Measurements from ENCODE around the gene MMRN1. TPM values are rescaled to one million over a fixed set of nuclear protein-coding genes. Genes with fewer than 3 reads are reported as not detected.
"Not testable (repeated sequence)": the region's sequence is repeated elsewhere in the genome, so short reads cannot be mapped to it uniquely, and the experiment has no call there.

MMRN1 gene
- total RNA-seq, 1 donor from 2014 or later, result 1.6 TPM

DNA sequence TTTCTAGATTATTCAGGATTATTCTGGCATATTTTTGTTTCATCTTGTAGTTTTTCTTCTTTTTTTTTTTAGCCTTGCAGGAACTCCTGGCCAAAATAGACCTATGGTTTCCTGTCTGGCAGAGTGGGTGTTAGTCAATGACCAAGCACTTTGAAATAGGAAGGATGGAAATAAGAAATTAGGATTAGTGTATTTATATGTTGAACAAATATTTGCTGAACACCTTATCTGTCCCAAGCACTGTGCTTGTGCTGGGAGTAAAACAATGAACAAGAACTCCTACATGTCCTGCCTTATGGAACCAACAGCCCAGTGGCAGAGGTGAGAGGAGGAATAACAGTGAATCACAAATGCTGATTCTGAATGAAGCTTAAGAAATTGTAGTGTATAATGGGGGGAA lies 4.5 kb downstream of the MMRN1 start:
- no peaks in the 10 kb centered on the region for H3K36me3 Mint-ChIP-seq (ENCODE audit: insufficient read depth)
- peaks cover 3% of the 10 kb centered on the region for H3K4me1 Mint-ChIP-seq (ENCODE audit: low read depth)
- no peak overlapping the region for H3K27ac Mint-ChIP-seq
- no peak overlapping the region for H3K4me3 Mint-ChIP-seq (ENCODE audit: low read depth)
- H3K27me3 Mint-ChIP-seq, result no peaks in the 10 kb centered on the region
- no peak for DNase-seq (ENCODE audit: low spot score, unreplicated experiment)
- no peaks in the 10 kb centered on the region for H3K9me3 Mint-ChIP-seq (ENCODE audit: low read depth)
- TF ChIP-seq, protein P1, sequence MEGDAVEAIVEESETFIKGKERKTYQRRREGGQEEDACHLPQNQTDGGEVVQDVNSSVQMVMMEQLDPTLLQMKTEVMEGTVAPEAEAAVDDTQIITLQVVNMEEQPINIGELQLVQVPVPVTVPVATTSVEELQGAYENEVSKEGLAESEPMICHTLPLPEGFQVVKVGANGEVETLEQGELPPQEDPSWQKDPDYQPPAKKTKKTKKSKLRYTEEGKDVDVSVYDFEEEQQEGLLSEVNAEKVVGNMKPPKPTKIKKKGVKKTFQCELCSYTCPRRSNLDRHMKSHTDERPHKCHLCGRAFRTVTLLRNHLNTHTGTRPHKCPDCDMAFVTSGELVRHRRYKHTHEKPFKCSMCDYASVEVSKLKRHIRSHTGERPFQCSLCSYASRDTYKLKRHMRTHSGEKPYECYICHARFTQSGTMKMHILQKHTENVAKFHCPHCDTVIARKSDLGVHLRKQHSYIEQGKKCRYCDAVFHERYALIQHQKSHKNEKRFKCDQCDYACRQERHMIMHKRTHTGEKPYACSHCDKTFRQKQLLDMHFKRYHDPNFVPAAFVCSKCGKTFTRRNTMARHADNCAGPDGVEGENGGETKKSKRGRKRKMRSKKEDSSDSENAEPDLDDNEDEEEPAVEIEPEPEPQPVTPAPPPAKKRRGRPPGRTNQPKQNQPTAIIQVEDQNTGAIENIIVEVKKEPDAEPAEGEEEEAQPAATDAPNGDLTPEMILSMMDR (IDR thresholded peaks at IDR 0.05; ENCODE audit: unreplicated experiment), result no peak

DNA sequence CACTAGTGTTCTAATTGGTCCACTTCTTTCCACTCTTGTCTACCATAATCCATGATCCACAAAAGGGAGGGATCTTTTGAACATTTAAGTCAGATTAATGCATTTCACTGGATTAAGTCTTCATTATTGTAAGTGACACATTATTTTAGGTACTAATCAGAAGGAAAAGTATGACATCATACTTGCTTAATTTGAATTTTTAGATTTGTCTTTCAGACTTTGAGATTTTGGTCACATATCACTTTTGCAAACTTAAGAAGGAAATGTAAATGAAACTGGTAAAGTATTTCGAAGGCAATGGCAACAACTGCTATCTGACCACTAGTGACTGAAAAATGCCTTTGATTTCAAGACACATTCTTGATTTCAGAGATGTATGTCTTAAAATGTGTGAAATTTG lies 5.2 kb downstream of the MMRN1 start:
- TF ChIP-seq, protein P1 (IDR thresholded peaks at IDR 0.05; ENCODE audit: unreplicated experiment), result no peak
- Mint-ChIP-seq H3K36me3 (ENCODE audit: insufficient read depth) (no peaks in the 10 kb centered on the region), H3K4me3 (ENCODE audit: low read depth) (no peak overlapping the region), H3K27ac (no peak overlapping the region), H3K9me3 (ENCODE audit: low read depth) (no peaks in the 10 kb centered on the region), H3K4me1 (ENCODE audit: low read depth) (peaks cover 4% of the 10 kb centered on the region), H3K27me3 (no peaks in the 10 kb centered on the region)
- DNase-seq (ENCODE audit: low spot score, unreplicated experiment), result no peak

DNA sequence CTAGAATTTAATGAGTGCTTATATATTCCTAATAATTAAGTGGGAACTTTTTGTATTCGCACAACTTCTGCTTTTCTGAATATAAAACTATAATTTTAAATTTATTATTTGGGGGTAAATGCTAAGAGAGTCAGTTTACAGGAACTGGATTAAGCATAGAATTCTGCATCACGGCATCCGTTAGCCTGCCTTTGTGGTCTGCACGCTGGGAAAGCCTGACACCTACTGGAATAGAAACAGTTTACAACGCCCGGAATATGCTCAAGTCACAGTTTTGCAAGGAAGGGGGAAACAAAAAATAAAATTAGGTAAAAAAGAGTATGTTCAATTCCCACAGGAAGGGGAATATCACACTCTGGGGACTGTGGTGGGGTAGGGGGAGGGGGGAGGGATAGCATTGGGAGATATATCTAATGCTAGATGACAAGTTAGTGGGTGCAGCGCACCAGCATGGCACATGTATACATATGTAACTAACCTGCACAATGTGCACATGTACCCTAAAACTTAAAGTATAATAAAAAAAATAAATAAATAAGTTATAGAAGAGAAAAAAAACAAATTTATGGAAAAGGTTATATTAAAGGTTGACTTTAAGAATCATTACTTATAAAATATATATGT lies 7.3 kb downstream of the MMRN1 start:
- H3K9me3 Mint-ChIP-seq (ENCODE audit: low read depth); H3K27ac Mint-ChIP-seq; H3K4me3 Mint-ChIP-seq (ENCODE audit: low read depth); H3K27me3 Mint-ChIP-seq; DNase-seq (ENCODE audit: low spot score, unreplicated experiment); H3K36me3 Mint-ChIP-seq (ENCODE audit: insufficient read depth): not testable (repeated sequence)
- peaks cover 15% of the 10 kb centered on the region for H3K4me1 Mint-ChIP-seq (ENCODE audit: low read depth)
- TF ChIP-seq, protein P1 (IDR thresholded peaks at IDR 0.05; ENCODE audit: unreplicated experiment), result peak; percentile 79

DNA sequence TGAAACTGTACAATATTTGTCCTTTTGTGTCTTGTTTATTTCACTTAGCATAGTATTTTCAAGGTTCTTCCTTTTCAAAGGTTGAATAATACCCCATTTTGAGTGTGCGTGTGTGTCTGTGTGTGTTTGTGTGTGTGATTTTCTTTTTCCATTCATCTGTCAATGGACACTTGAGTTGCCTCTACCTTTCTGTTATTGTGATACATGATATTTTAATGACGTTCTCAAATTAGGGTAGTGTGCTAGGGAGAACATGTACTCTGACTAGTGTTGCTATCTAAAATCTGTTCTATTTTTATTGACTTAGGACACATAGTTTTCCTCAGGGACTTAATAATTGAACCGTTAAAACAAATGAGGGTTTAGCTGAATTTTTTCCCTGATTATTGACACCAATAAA lies 9.9 kb downstream of the MMRN1 start:
- H3K36me3 Mint-ChIP-seq (ENCODE audit: insufficient read depth), result no peaks in the 10 kb centered on the region
- no peak overlapping the region for H3K27ac Mint-ChIP-seq
- no peaks in the 10 kb centered on the region for H3K9me3 Mint-ChIP-seq (ENCODE audit: low read depth)
- no peak overlapping the region for H3K4me3 Mint-ChIP-seq (ENCODE audit: low read depth)
- DNase-seq (ENCODE audit: low spot score, unreplicated experiment), result no peak
- TF ChIP-seq, protein P1 (IDR thresholded peaks at IDR 0.05; ENCODE audit: unreplicated experiment), result no peak
- H3K4me1 Mint-ChIP-seq (ENCODE audit: low read depth), result peaks cover 20% of the 10 kb centered on the region
- no peaks in the 10 kb centered on the region for H3K27me3 Mint-ChIP-seq

DNA sequence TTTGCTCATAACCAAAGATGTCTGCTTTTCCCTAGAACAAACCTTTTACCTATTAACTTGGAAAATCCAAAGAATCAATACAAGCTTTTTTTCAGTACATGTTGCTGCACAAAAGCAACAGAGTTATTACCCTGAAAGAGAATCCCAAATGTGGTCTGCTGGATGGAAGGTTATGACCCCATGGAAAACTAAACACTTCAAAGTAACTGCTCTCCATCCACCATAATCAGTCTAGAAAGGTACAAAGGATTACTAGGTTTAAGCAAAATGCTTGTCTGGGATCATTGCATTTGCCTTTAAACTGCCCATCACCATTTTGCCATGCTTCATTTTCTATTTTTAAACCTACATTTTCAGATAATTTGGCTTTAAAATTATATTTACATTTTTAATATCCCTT lies 11.7 kb downstream of the MMRN1 start:
- Mint-ChIP-seq H3K36me3 (ENCODE audit: insufficient read depth) (no peaks in the 10 kb centered on the region), H3K4me1 (ENCODE audit: low read depth) (peaks cover 23% of the 10 kb centered on the region), H3K27ac (peak overlapping the region; percentile 70), H3K9me3 (ENCODE audit: low read depth) (no peaks in the 10 kb centered on the region), H3K27me3 (no peaks in the 10 kb centered on the region), H3K4me3 (ENCODE audit: low read depth) (no peak overlapping the region)
- no peak for DNase-seq (ENCODE audit: low spot score, unreplicated experiment)
- TF ChIP-seq, protein P1 (IDR thresholded peaks at IDR 0.05; ENCODE audit: unreplicated experiment), result no peak
